HCT116 (cell line): ENCODE results near the gene TRIM31. TPM values are rescaled to one million over a fixed set of nuclear protein-coding genes. Genes with fewer than 3 reads are reported as not detected.

Source experiments
- ATAC-seq: fragments of 200-7000 bp; cut with Tn5 transposase; 2 replicates; pipeline ENCODE4 v1.9.1; 2020; ENCODE audit warnings: mild to moderate bottlenecking, moderate library complexity
- BruUV-seq: library from RNA; stranded (reverse); fragments of 400-500 nt; replicated peaks from 2 replicates; lab custom pipeline; 2021; lab: Mats Ljungman, UMichigan
- CTCF ChIA-PET: fragments of 300-600 bp; sonication (Branson Sonifier 250); formaldehyde crosslinking; loops from one replicate; lab custom pipeline; 2021; ENCODE audit warnings: antibody characterized with exemption; lab: Charles Lee
- POLR2A ChIA-PET: fragments of 300-600, 350-600 bp; sonication (Branson Sonifier 250); formaldehyde crosslinking; loops from one replicate; lab custom pipeline; 2021; ENCODE audit warnings: antibody characterized with exemption; lab: Charles Lee
- RAD21 ChIA-PET, 2 experiments: fragments of 300-600 bp; sonication (Branson Sonifier 250); formaldehyde crosslinking; loops; one replicate each; lab custom pipeline; 2023; ENCODE audit warnings: low total read pairs in 2 of 2; ENCODE audit not compliant: uncharacterized antibody in 2 of 2, unreplicated experiment in 2 of 2, low non-redundant PET in 1 of 2; lab: Charles Lee
- DNase-seq: peaks from one replicate; pipeline ENCODE4 v3.0.0-alpha.2; 2010; ENCODE audit warnings: low read depth, low spot score
- H2AFZ ChIP-seq: fragments of 200-600 bp; shearing (Covaris generic), sonication (generic); 2 replicates; pipeline ENCODE4 v1.6.1; 2017; ENCODE audit warnings: low read depth, mixed run types, mixed read lengths, antibody characterized with exemption, low read length; ENCODE audit not compliant: poor library complexity, severe bottlenecking
- H3K27ac ChIP-seq: 2 replicates; pipeline ENCODE4 v1.5.1; 2012; ENCODE audit warnings: low read depth, low read length
- H3K27me3 ChIP-seq: fragments of 200-600 bp; sonication (generic); 2 replicates; pipeline ENCODE4 v1.6.1; 2016; ENCODE audit warnings: mixed run types, low read length, mixed read lengths; ENCODE audit not compliant: insufficient read depth
- H3K36me3 ChIP-seq, 2 experiments: fragments of 200-500 bp in 1 of 2; fragments of 200-600 bp in 1 of 2; sonication (Bioruptor generic) in 1 of 2; sonication (generic) in 1 of 2; 2 replicates each; pipeline versions ENCODE4 v1.5.1 to v1.6.1; 2014 to 2016; ENCODE audit warnings: low read length in 2 of 2, inconsistent platforms in 1 of 2, mixed read lengths in 1 of 2, mixed run types in 1 of 2; ENCODE audit not compliant: insufficient read depth in 2 of 2, control insufficient read depth in 1 of 2
- H3K4me1 ChIP-seq, 2 experiments: fragments of 200-600 bp in 1 of 2; sonication (generic) in 1 of 2; 2 replicates each; pipeline versions ENCODE4 v1.5.1 to v1.6.1; 2012 to 2017; ENCODE audit warnings: low read length in 2 of 2, inconsistent platforms in 1 of 2, mild to moderate bottlenecking in 1 of 2, mixed read lengths in 1 of 2, mixed run types in 1 of 2, moderate library complexity in 1 of 2; ENCODE audit not compliant: insufficient read depth in 2 of 2, control insufficient read depth in 1 of 2
- H3K4me2 ChIP-seq: fragments of 200-600 bp; sonication (generic); 2 replicates; pipeline ENCODE4 v1.6.1; 2017; ENCODE audit warnings: mixed run types, low read length, mixed read lengths
- H3K4me3 ChIP-seq, 2 experiments: fragments of 200-600 bp in 1 of 2; sonication (generic) in 1 of 2; replicated peaks in 1 of 2; 2 replicates each; pipeline ENCODE4 v1.5.1; 2011 to 2016; ENCODE audit warnings: low read length in 2 of 2, control low read depth in 1 of 2, low read depth in 1 of 2, mild to moderate bottlenecking in 1 of 2, mixed read lengths in 1 of 2, mixed run types in 1 of 2
- H3K79me2 ChIP-seq: fragments of 200-600 bp; sonication (generic); 2 replicates; pipeline ENCODE4 v1.6.1; 2017; ENCODE audit warnings: mild to moderate bottlenecking, mixed run types, low read length, moderate library complexity, mixed read lengths; ENCODE audit not compliant: insufficient read depth
- H3K9ac ChIP-seq: fragments of 200-600 bp; sonication (generic); 2 replicates; pipeline ENCODE4 v1.6.1; 2016; ENCODE audit warnings: low read length, mixed read lengths
- H3K9me2 ChIP-seq: fragments of 200-600 bp; sonication (generic), shearing (Covaris generic); 2 replicates; pipeline ENCODE4 v1.6.1; 2017; ENCODE audit warnings: mixed run types, mild to moderate bottlenecking, moderate library complexity; ENCODE audit not compliant: insufficient read depth
- H3K9me3 ChIP-seq, 2 experiments: fragments of 200-500 bp in 1 of 2; fragments of 200-600 bp in 1 of 2; sonication (Bioruptor generic) in 1 of 2; sonication (generic) in 1 of 2; 2 replicates each; pipeline ENCODE4 v1.6.1; 2014 to 2017; ENCODE audit warnings: low read length in 2 of 2, mixed read lengths in 2 of 2, inconsistent platforms in 1 of 2, low read depth in 1 of 2, mild to moderate bottlenecking in 1 of 2, mixed run types in 1 of 2, moderate library complexity in 1 of 2; ENCODE audit not compliant: control insufficient read depth in 1 of 2, insufficient read depth in 1 of 2
- H4K20me1 ChIP-seq: fragments of 200-600 bp; sonication (generic), shearing (Covaris generic); 2 replicates; pipeline ENCODE4 v1.6.1; 2017; ENCODE audit warnings: mixed run types, mild to moderate bottlenecking, moderate library complexity; ENCODE audit not compliant: insufficient read depth
- ATF3 ChIP-seq: IDR thresholded peaks from 2 replicates; pipeline ENCODE4 v1.6.1; 2012
- CEBPB ChIP-seq: IDR thresholded peaks from 2 replicates; pipeline ENCODE4 v1.6.1; 2012; ENCODE audit warnings: low read depth
- CTCF ChIP-seq, 3 experiments: fragments of 200-600 bp in 1 of 3; sonication (generic) in 1 of 3; IDR thresholded peaks in 2 of 3; conservative IDR thresholded peaks in 1 of 3; 2 replicates each; pipeline ENCODE4 v1.5.1; 2012 to 2017; ENCODE audit warnings: low read depth in 2 of 3, low read length in 2 of 3, antibody characterized with exemption in 1 of 3, borderline replicate concordance in 1 of 3, control low read depth in 1 of 3, mild to moderate bottlenecking in 1 of 3, mixed read lengths in 1 of 3, mixed run types in 1 of 3, moderate library complexity in 1 of 3; ENCODE audit not compliant: insufficient read depth in 1 of 3
- EGR1 ChIP-seq: IDR thresholded peaks from 2 replicates; pipeline ENCODE4 v1.6.1; 2012; ENCODE audit warnings: low read depth
- EZH2 ChIP-seq: fragments of 200-600 bp; sonication (generic); IDR thresholded peaks from 2 replicates; pipeline ENCODE4 v1.6.1; 2017; ENCODE audit warnings: antibody characterized with exemption, mixed run types
- EZH2phosphoT487 ChIP-seq: fragments of 200-600 bp; IDR thresholded peaks from 2 replicates; pipeline ENCODE4 v1.6.1; 2018; ENCODE audit warnings: antibody characterized with exemption, borderline replicate concordance
- FOSL1 ChIP-seq: IDR thresholded peaks from 2 replicates; pipeline ENCODE4 v1.6.1; 2012; ENCODE audit warnings: low read depth
- JUND ChIP-seq: IDR thresholded peaks from 2 replicates; pipeline ENCODE4 v1.6.1; 2012
- MAX ChIP-seq: IDR thresholded peaks from 2 replicates; pipeline ENCODE4 v1.6.1; 2012
- POLR2AphosphoS5 ChIP-seq: IDR thresholded peaks from 2 replicates; pipeline ENCODE4 v1.6.1; 2011; ENCODE audit warnings: mild to moderate bottlenecking, low read depth, low read length, moderate library complexity
- RAD21 ChIP-seq: IDR thresholded peaks from 2 replicates; pipeline ENCODE4 v1.6.1; 2012; ENCODE audit warnings: low read depth, mild to moderate bottlenecking
- SIN3A ChIP-seq: IDR thresholded peaks from 2 replicates; pipeline ENCODE4 v1.6.1; 2012; ENCODE audit warnings: low read depth
- SP1 ChIP-seq: IDR thresholded peaks from 2 replicates; pipeline ENCODE4 v1.6.1; 2012; ENCODE audit warnings: low read depth
- SRF ChIP-seq: IDR thresholded peaks from 2 replicates; pipeline ENCODE4 v1.6.1; 2012; ENCODE audit warnings: low read depth
- YY1 ChIP-seq: IDR thresholded peaks from 2 replicates; pipeline ENCODE4 v1.6.1; 2011; ENCODE audit warnings: low read length, low read depth, moderate library complexity, mild to moderate bottlenecking; ENCODE audit not compliant: insufficient replicate concordance; ENCODE audit errors: extremely low read depth
- ZBTB33 ChIP-seq: IDR thresholded peaks from 2 replicates; pipeline ENCODE4 v1.6.1; 2011; ENCODE audit warnings: mild to moderate bottlenecking, low read length, moderate library complexity; ENCODE audit not compliant: insufficient replicate concordance; ENCODE audit errors: extremely low read depth
- ZFX ChIP-seq: fragments of 450-650 bp; IDR thresholded peaks from 2 replicates; pipeline ENCODE4 v1.6.1; 2017
- intact Hi-C: fragments of 100-400 bp; cut with micrococcal nuclease; formaldehyde crosslinking; loops from 2 replicates; pipeline ENCODE4 v1.10.0; 2022
- total RNA-seq: library from RNA; stranded (reverse); gene quantifications from one replicate; pipeline ENCODE4 v1.2.1, GENCODE V29; 2021; ENCODE audit not compliant: unreplicated experiment

The TRIM31 gene
- total RNA-seq, 1 experiment from 2014 or later, result not detected

- H3K36me3 ChIP-seq, result no peaks in the 10 kb centered on the region
- H3K27ac ChIP-seq, result no peak overlapping the region
- no peaks in the 10 kb centered on the region for H4K20me1 ChIP-seq
- intact Hi-C loops, result no loop called here
- no peak overlapping the region for H2AFZ ChIP-seq
- H3K9ac ChIP-seq, result no peak overlapping the region
- H3K4me1 ChIP-seq, result peaks cover 0 to 4% of the 10 kb centered on the region in 2 experiments; a peak in 1 of 4 replicates
- no peaks in the 10 kb centered on the region for H3K27me3 ChIP-seq
- no peak overlapping the region for H3K4me3 ChIP-seq
- POLR2A ChIA-PET, result no interaction called here
- DNase-seq (no peak), ATAC-seq (no peak)
- no peak for TF ChIP-seq MAX
- CTCF ChIA-PET, result no interaction called here
- no peaks in the 10 kb centered on the region for H3K79me2 ChIP-seq
- no peaks in the 10 kb centered on the region for H3K9me2 ChIP-seq
- RAD21 ChIA-PET, result no interaction called here
- no peaks in the 10 kb centered on the region for H3K9me3 ChIP-seq
- no TSS peak for BruUV-seq
- no peak overlapping the region for H3K4me2 ChIP-seq
Measured at GRCh38 chr6:30136570-30137286, 23.8 kb upstream of the TRIM31 start.

GRCh38 chr6:30135757-30136156, 22.9 kb upstream of the TRIM31 start, which contains the start of gene TRIM40:
TRIM40 (plus strand) TSS chr6:30136140; CDS start chr6:30137037, 897 bp downstream.
- no TSS peak for BruUV-seq
- H3K9ac ChIP-seq, result no peak within 1 kb of the TSS
- ATAC-seq, result no peak
- TF ChIP-seq FOSL1 (no peak), ATF3 (no peak), CTCF (IDR thresholded peaks at IDR 0.05 in 2 of 3, conservative IDR thresholded peaks at IDR 0.05 in 1 of 3; ENCODE audit: borderline replicate concordance in 1 of 3, insufficient read depth in 1 of 3, low read depth in 2 of 3, low read length in 2 of 3) (no peak), SIN3A (no peak), JUND (no peak), YY1 (no peak), ZBTB33 (no peak), POLR2AphosphoS5 (no peak), RAD21 (no peak), EZH2phosphoT487 (no peak), MAX (no peak), SRF (no peak), EGR1 (no peak), ZFX (no peak), SP1 (no peak), CEBPB (no peak), EZH2 (no peak)

More at GRCh38 chr6:30135757-30136156, 22.9 kb upstream of the TRIM31 start, which contains the start of gene TRIM40:
- intact Hi-C loops, result no loop called here
- Histone ChIP-seq H2AFZ (no peak within 1 kb of the TSS), H3K27me3 (no peaks in the 10 kb centered on the region), H3K9me3 (no peaks in the 10 kb centered on the region), H3K79me2 (no peaks in the 10 kb centered on the region), H3K9me2 (no peaks in the 10 kb centered on the region), H3K36me3 (no peaks in the 10 kb centered on the region), H4K20me1 (no peaks in the 10 kb centered on the region), H3K4me3 (no peak within 1 kb of the TSS), H3K27ac (no peak within 1 kb of the TSS), H3K4me2 (no peak within 1 kb of the TSS), H3K4me1 (peaks cover 1 to 7% of the 10 kb centered on the region in 2 experiments; a peak in 3 of 4 replicates)
- DNase-seq, result no peak
- ChIA-PET POLR2A (no interaction called here), RAD21 (no interaction called here), CTCF (no interaction called here)
